GM12892 (cell line): Measurements from ENCODE around the gene LAMC2.

Source experiments
- DNase-seq: peaks from one replicate; pipeline ENCODE4 v3.0.0; 2011; ENCODE audit not compliant: insufficient read length
- FAIRE-seq: peaks from 2 replicates; lab custom pipeline; 2011; peaks lifted over from hg19 to GRCh38; lab: Jason Lieb, UNC
- POLR2A ChIP-seq: IDR thresholded peaks from 2 replicates; pipeline ENCODE4 v1.6.1; 2011; ENCODE audit warnings: low read depth, low read length, control low read depth
- POLR2AphosphoS5 ChIP-seq: IDR thresholded peaks from 2 replicates; pipeline ENCODE4 v1.6.1; 2011; ENCODE audit warnings: low read depth, low read length, control low read depth
- TAF1 ChIP-seq: IDR thresholded peaks from 2 replicates; pipeline ENCODE4 v1.6.1; 2011; ENCODE audit warnings: low read depth, mild to moderate bottlenecking, control low read depth, low read length, borderline replicate concordance

The LAMC2 gene

GRCh38 chr1:183178545-183178944 is 7.5 kb upstream of the LAMC2 start:
- TF ChIP-seq POLR2AphosphoS5, result no peak
- no peak for TF ChIP-seq TAF1
- TF ChIP-seq POLR2A, result no peak
- FAIRE-seq, result no peak
- no peak for DNase-seq

GRCh38 chr1:183179033-183179432 is 7.0 kb upstream of the LAMC2 start:
- no peak for FAIRE-seq

DNA sequence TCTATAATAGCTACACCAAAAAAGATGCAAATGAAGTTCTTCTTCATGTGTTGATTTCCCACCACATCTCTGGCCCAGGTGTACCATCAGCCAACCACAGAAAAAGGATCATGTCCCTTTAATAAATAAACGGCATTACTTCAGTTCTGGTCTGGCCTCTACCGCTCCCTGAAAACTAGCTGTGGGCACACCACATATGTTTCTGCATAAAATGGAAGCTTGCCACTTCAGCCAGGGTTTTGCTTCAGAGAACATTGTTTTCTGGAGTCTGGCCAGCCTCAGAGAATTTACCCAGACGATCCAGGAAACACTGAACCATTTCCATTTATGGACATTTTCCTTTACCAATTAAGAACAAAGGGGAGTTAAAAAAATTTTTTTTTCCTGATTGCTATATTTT is 5.8 kb upstream of the LAMC2 start:
- TF ChIP-seq POLR2AphosphoS5 (no peak), POLR2A (no peak), TAF1 (no peak)
- FAIRE-seq (no peak), DNase-seq (no peak)

More at GRCh38 chr1:183179033-183179432, 7.0 kb upstream of the LAMC2 start:
- no peak for DNase-seq
- TF ChIP-seq POLR2A (no peak), POLR2AphosphoS5 (no peak), TAF1 (no peak)

DNA sequence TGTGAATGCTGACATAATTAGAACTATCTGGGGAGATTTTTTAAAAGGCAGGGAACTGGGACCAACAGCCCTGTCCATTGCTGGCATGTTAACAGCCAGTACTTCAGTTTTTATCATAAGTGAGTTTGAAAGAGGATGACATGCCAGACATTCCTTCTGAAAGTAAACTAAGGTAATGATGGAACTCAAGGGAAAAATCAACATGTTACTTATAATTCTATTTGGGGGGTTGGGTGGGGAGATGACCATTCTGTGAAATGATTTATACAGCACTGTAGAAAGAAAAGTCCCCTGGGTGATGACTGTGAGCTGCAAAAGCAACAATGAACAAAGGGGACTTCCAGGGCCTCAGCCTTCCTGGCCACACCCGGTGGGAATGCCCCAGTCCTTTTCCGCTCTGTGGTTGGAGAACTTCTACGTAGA is 5.4 kb upstream of the LAMC2 start:
- no peak for FAIRE-seq
- TF ChIP-seq TAF1 (no peak), POLR2AphosphoS5 (no peak), POLR2A (no peak)
- DNase-seq, result no peak

- no peak for FAIRE-seq
- DNase-seq, result no peak
- TF ChIP-seq POLR2AphosphoS5 (no peak), POLR2A (no peak), TAF1 (no peak)
Observed at GRCh38 chr1:183186841-183187240, 777 bp downstream of the LAMC2 start.

- FAIRE-seq (no peak), DNase-seq (no peak)
- TF ChIP-seq POLR2A (no peak), POLR2AphosphoS5 (no peak), TAF1 (no peak)
Observed at GRCh38 chr1:183188240-183188639, 2.2 kb downstream of the LAMC2 start.

GRCh38 chr1:183191833-183192232 is 5.8 kb downstream of the LAMC2 start:
- no peak for FAIRE-seq
- no peak for DNase-seq
- TF ChIP-seq TAF1, result no peak
- no peak for TF ChIP-seq POLR2AphosphoS5
- TF ChIP-seq POLR2A, result no peak

DNA sequence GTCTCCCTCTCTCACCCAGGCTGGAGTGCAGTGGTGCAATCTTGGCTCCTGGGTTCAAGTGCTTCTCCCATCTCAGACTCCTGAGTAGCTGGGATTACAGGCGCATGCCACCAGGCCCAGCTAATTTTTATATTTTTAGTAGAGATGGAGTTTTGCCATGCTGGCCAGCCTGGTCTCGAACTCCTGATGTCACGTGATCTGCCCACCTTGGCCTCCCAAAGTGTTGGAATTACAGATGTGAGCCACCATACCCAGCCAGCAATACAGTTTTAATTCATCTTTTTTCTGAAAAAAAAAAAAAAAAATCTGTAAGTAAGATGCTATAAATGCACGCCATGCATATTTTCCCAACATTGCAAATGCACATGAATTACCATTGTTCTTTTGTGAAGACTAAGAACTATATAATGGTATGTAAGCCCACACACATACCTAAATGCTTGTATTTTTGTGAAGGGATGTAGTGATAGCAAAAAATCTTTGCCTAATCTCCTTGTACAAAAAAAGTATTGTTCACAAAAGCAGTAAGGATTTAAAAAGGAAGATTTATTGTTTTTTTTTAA is 8.0 kb downstream of the LAMC2 start:
- TF ChIP-seq POLR2A, result no peak
- no peak for FAIRE-seq
- DNase-seq, result no peak

DNA sequence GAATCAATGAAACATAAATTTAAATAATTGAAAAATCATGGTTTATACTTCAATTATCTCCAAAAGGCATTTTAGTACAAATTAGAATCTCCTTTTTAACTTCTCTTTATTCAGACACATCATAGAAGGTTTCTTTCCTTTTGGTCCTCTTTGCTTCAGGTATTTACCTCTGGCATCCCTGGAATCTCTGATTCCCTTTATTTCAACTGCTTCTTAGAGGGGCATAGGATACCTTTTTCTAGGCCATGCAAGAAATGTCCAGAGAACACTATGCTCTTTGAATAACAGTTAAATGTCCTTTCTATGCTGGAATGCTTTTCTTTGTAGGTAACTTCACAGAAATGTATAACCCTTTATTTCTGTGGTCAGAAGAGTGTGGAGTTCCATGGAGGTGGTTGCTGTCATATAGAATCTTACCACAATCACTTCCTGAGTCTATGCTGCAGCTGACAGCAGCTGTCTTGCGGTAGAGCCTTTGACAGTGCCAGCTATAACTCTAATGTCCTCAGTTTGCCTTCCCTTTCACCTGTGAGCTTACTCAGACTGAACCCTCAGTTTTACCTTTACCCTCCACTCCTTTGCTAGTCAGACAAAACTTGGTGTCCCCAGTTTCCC is 8.6 kb downstream of the LAMC2 start:
- DNase-seq (no peak), FAIRE-seq (peak; percentile 82)
- no peak for TF ChIP-seq POLR2A
- no peak for TF ChIP-seq TAF1
- no peak for TF ChIP-seq POLR2AphosphoS5

- TF ChIP-seq POLR2A (no peak), TAF1 (no peak), POLR2AphosphoS5 (no peak)
- DNase-seq (no peak), FAIRE-seq (no peak)
Observed at GRCh38 chr1:183195142-183195574, 9.1 kb downstream of the LAMC2 start.

DNA sequence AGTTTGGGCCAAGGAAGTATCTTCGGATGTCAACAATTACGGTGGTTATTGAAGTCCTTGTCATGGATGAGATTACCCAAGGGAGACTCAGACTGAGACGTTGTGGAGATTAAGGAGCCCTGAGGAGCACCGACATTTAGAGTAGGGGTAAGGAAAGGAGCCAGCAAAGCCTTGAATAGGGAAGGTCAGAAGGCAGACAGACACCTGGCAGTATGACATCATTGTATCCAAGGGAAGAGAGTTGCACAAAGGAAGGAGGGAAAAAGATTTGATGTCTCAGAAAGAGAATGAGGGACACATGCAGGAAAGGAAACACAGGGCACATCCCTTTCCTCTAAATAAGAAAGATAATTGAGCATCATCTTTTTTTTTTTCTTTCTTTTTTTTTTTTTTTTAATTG is 11.7 kb downstream of the LAMC2 start:
- FAIRE-seq, result no peak
- DNase-seq, result no peak
- TF ChIP-seq TAF1 (no peak), POLR2A (no peak), POLR2AphosphoS5 (no peak)

DNA sequence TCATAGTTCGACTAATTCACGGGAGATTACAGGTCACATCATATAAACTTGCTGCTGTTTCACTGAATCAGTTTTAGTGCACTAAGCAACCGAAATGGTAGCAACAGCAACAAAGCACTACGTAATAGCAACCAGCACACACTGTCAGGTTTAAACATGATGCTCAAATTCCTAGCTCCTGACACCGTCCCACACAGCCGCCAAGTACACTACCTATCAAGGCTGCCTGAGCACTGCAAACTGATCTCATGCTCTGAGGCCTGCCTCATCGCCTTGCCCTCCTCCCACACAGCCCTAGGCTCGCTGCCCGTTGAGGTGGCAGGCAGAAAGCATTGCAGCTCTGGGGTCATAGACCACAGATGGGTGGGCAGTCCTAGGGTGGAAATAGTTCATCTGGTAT is 12.4 kb downstream of the LAMC2 start:
- FAIRE-seq, result no peak
- TF ChIP-seq POLR2A, result no peak
- TF ChIP-seq TAF1, result no peak
- no peak for TF ChIP-seq POLR2AphosphoS5
- no peak for DNase-seq

GRCh38 chr1:183199304-183199703 is 13.2 kb downstream of the LAMC2 start:
- DNase-seq (no peak), FAIRE-seq (no peak)
- TF ChIP-seq TAF1, result no peak
- no peak for TF ChIP-seq POLR2AphosphoS5
- TF ChIP-seq POLR2A, result no peak
